GM19397 (cell line): ENCODE results near the gene SLC35F6.
"Not testable (repeated sequence)": the region's sequence is repeated elsewhere in the genome, so short reads cannot be mapped to it uniquely, and the experiment has no call there.

Source experiments
- ATAC-seq: cut with Tn5 transposase; IDR thresholded peaks from one replicate; pipeline ENCODE4 v1.9.1; 2021; ENCODE audit warnings: mild to moderate bottlenecking, moderate library complexity; ENCODE audit not compliant: unreplicated experiment

SLC35F6 gene

GRCh38 chr2:26814072-26814765 lies 50.1 kb downstream of the SLC35F6 start:
- not testable (repeated sequence) for ATAC-seq

GRCh38 chr2:26816893-26817292 lies 52.8 kb downstream of the SLC35F6 start:
- ATAC-seq = no peak

DNA sequence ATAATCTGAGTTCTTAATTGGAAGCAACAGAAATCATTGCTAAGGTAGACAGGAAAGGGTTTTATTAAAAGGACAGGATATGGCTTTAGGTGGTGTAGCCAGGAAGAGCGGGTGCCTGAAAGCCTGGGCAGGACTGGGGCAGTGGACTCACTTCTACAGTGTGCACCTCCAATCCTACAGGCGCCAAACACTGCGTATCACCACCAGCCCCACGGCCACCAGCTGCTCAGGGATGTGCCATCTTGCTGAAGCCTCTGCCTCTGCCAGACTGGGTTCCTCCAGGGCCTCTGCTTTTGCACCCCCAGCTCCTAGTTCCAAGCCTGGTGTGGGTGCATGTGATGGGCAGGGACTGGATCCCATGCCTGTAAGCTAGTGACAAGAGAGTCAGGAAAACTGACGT lies 54.2 kb downstream of the SLC35F6 start:
- no peak for ATAC-seq

DNA sequence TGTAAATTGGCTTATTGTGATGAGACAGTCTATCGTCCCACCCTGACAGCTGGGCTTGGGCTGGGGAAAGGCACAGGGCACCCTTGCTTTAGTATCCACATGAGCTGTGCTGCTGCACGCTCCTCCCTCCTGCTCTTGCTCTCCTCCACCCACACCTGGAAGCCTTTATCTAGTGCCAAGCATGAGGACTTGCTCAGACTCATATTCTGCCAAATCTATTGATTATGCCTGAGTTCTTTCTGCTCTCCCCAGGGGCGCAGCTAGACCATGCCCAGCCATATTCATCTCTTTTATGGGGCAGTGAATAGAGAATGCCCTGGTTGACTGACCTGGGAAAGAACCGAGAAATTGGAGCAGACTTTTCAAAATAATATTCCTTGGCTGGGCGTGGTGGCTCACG lies 54.9 kb downstream of the SLC35F6 start:
- no peak for ATAC-seq

DNA sequence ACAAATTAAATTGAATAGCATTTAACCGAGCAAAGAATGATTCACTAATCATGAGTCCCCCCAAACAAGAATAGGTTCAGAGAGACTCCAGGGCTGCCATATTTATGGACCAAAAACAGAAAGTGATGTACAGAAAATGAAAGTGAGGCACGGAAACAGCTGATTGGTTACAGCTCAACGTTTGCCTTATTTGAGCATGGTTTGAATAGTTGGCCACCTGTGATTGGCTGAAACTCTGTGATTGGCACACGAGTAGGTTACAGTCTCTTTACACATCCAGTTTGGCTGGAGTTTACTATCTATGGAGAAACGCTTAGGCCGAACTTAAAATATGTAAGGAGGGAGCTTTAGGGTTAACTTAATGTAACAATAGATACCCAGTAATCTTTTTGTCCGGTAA lies 56.8 kb downstream of the SLC35F6 start:
- no peak for ATAC-seq

- no peak for ATAC-seq
Observed at GRCh38 chr2:26822877-26823276, 58.8 kb downstream of the SLC35F6 start.
